Measurements from ENCODE around the gene IGSF10. TPM values are rescaled to one million over a fixed set of nuclear protein-coding genes. Genes with fewer than 3 reads are reported as not detected.

IGSF10 gene
- total RNA-seq, 1 experiment from 2014 or later: 0.66 TPM

- Histone ChIP-seq H2AFZ (ENCODE audit: low read length) (no peak overlapping the region), H3F3A (ENCODE audit: low read length, unreplicated experiment) (no peaks in the 10 kb centered on the region), H3K4me1 (ENCODE audit: insufficient read depth, low read length) (peaks cover 29% of the 10 kb centered on the region), H3K27ac (ENCODE audit: low read length) (no peak overlapping the region), H3K9me3 (ENCODE audit: low read length) (no peaks in the 10 kb centered on the region), H3K9me2 (replicated peaks; ENCODE audit: low read length) (no peaks in the 10 kb centered on the region), H4K20me1 (ENCODE audit: low read length) (no peaks in the 10 kb centered on the region), H3K4me3 (ENCODE audit: low read length) (no peak overlapping the region), H3K9ac (ENCODE audit: low read length) (no peak overlapping the region), H3K27me3 (ENCODE audit: low read length) (no peaks in the 10 kb centered on the region), H3K36me3 (ENCODE audit: low read depth, low read length) (no peaks in the 10 kb centered on the region), H3K79me2 (ENCODE audit: low read length) (no peaks in the 10 kb centered on the region), H3K4me2 (ENCODE audit: low read length) (no peak overlapping the region)
- intact Hi-C loops (cut with micrococcal nuclease): loop anchor here (2.0 kb wide), 1 partner anchor 28 kb away; no protein-coding TSS in a partner anchor
- no TSS peak for BruUV-seq (replicated peaks)
- ChIA-PET CTCF (no interaction called here), POLR2A (ENCODE audit: unreplicated experiment) (no interaction called here)
- ATAC-seq (no peak), DNase-seq (no peak)
- TF ChIP-seq EZH2phosphoT487 (IDR thresholded peaks at IDR 0.05; ENCODE audit: borderline replicate concordance, low read length): no peak
- no peak for TF ChIP-seq EZH2 (IDR thresholded peaks at IDR 0.05; ENCODE audit: low read length, unreplicated experiment)
- TF ChIP-seq CTCF (conservative IDR thresholded peaks at IDR 0.05; ENCODE audit: low read depth, low read length): no peak
These were observed 19.9 kb downstream of the IGSF10 start for GRCh38 chr3:151440940-151441339.

- TF ChIP-seq CTCF (conservative IDR thresholded peaks at IDR 0.05; ENCODE audit: low read depth, low read length) (peak; percentile 91), EZH2 (IDR thresholded peaks at IDR 0.05; ENCODE audit: low read length, unreplicated experiment) (no peak)
- Histone ChIP-seq H3K27me3 (ENCODE audit: low read length) (no peaks in the 10 kb centered on the region), H3K4me2 (ENCODE audit: low read length) (peak overlapping the region; percentile 5; the same call in 1 of the 2 replicates), H3K4me1 (ENCODE audit: insufficient read depth, low read length) (peaks cover 29% of the 10 kb centered on the region), H3K36me3 (ENCODE audit: low read depth, low read length) (no peaks in the 10 kb centered on the region), H3K9me3 (ENCODE audit: low read length) (no peaks in the 10 kb centered on the region), H3K9ac (ENCODE audit: low read length) (no peak overlapping the region), H4K20me1 (ENCODE audit: low read length) (no peaks in the 10 kb centered on the region), H3K4me3 (ENCODE audit: low read length) (no peak overlapping the region), H2AFZ (ENCODE audit: low read length) (0 out of 2 replicates have a peak overlapping the region, but pooled peaks have one; percentile 42), H3F3A (ENCODE audit: low read length, unreplicated experiment) (peaks cover 6% of the 10 kb centered on the region), H3K9me2 (replicated peaks; ENCODE audit: low read length) (no peaks in the 10 kb centered on the region), H3K79me2 (ENCODE audit: low read length) (no peaks in the 10 kb centered on the region), H3K27ac (ENCODE audit: low read length) (no peak overlapping the region)
- intact Hi-C loops (cut with micrococcal nuclease): loop anchor here (1.0 to 2.0 kb wide), 6 partner anchors 29 to 479 kb away; no protein-coding TSS in a partner anchor
- ChIA-PET CTCF (interaction anchor here (0.5 to 1.3 kb wide), 14 partner anchors 17 to 479 kb away, joined by 3 to 20 read pairs (median 4); no protein-coding TSS in a partner anchor), POLR2A (ENCODE audit: unreplicated experiment) (no interaction called here)
- DNase-seq (peak; percentile 94), ATAC-seq (peak; percentile 92)
- BruUV-seq (replicated peaks): no TSS peak
These were observed 21.2 kb downstream of the IGSF10 start for GRCh38 chr3:151439652-151440125.

GRCh38 chr3:151437906-151438305 is 23.0 kb downstream of the IGSF10 start:
- ChIA-PET CTCF (no interaction called here), POLR2A (ENCODE audit: unreplicated experiment) (interaction anchor here (0.6 kb wide), 1 partner anchor 480 kb away, joined by 3 read pairs; no protein-coding TSS in a partner anchor)
- no peak overlapping the region for H3K9ac ChIP-seq (ENCODE audit: low read length)
- no peak overlapping the region for H3K4me2 ChIP-seq (ENCODE audit: low read length)
- H3F3A ChIP-seq (ENCODE audit: low read length, unreplicated experiment): peaks cover 15% of the 10 kb centered on the region
- no peak overlapping the region for H3K4me3 ChIP-seq (ENCODE audit: low read length)
- H3K27me3 ChIP-seq (ENCODE audit: low read length): no peaks in the 10 kb centered on the region
- H3K36me3 ChIP-seq (ENCODE audit: low read depth, low read length): no peaks in the 10 kb centered on the region
- DNase-seq (no peak), ATAC-seq (no peak)
- no peaks in the 10 kb centered on the region for H3K9me2 ChIP-seq (replicated peaks; ENCODE audit: low read length)
- H3K27ac ChIP-seq (ENCODE audit: low read length): no peak overlapping the region
- no peaks in the 10 kb centered on the region for H3K9me3 ChIP-seq (ENCODE audit: low read length)
- H3K79me2 ChIP-seq (ENCODE audit: low read length): no peaks in the 10 kb centered on the region
- H2AFZ ChIP-seq (ENCODE audit: low read length): no peak overlapping the region
- peaks cover 45% of the 10 kb centered on the region for H3K4me1 ChIP-seq (ENCODE audit: insufficient read depth, low read length)
- TF ChIP-seq CTCF (conservative IDR thresholded peaks at IDR 0.05; ENCODE audit: low read depth, low read length) (no peak), EZH2 (IDR thresholded peaks at IDR 0.05; ENCODE audit: low read length, unreplicated experiment) (no peak), EZH2phosphoT487 (IDR thresholded peaks at IDR 0.05; ENCODE audit: borderline replicate concordance, low read length) (no peak)
- intact Hi-C loops (cut with micrococcal nuclease): no loop called here
- no TSS peak for BruUV-seq (replicated peaks)
- H4K20me1 ChIP-seq (ENCODE audit: low read length): no peaks in the 10 kb centered on the region
